ENCODE results near the gene HDAC4. TPM values are rescaled to one million over a fixed set of nuclear protein-coding genes. Genes with fewer than 3 reads are reported as not detected.

Gene HDAC4
- total RNA-seq, 1 experiment from 2014 or later, result 40.1 TPM

DNA sequence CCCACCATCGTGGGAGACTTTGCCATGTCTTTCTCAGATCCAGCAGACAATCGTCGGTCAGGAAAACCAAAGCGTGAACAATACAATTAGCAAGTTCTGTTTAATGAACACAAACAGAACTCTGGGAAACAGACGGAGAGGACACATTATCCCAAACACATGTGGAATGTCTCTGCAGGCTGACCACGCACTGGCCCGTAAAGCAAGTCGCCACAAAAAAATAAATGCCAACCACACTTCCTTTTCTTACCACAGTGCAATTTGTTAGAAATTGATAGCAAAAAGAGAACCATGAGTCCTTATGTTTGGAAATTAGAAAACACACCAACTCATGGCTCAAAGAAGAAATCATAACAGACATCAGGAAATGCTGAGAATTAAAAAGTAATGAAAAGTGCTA lies 342.1 kb downstream of the HDAC4 start:
- H3K9me3 ChIP-seq (ENCODE audit: control insufficient read depth, insufficient read depth, low read depth, low read length), result no peaks in the 10 kb centered on the region
- no peaks in the 10 kb centered on the region for H3K27me3 ChIP-seq (ENCODE audit: control insufficient read depth, insufficient read depth, low read length)
- no peak overlapping the region for H3K27ac ChIP-seq (ENCODE audit: low read length)
- TF ChIP-seq TCF7L2 (IDR thresholded peaks at IDR 0.05; ENCODE audit: low read depth, low read length), result no peak
- no peak for TF ChIP-seq REST (IDR thresholded peaks at IDR 0.05; ENCODE audit: insufficient read depth in 1 of 2, low read depth in 2 of 2, low read length in 1 of 2)
- no peak for TF ChIP-seq POLR2AphosphoS5 (IDR thresholded peaks at IDR 0.05; ENCODE audit: low read depth, low read length)
- TF ChIP-seq, protein P1, sequence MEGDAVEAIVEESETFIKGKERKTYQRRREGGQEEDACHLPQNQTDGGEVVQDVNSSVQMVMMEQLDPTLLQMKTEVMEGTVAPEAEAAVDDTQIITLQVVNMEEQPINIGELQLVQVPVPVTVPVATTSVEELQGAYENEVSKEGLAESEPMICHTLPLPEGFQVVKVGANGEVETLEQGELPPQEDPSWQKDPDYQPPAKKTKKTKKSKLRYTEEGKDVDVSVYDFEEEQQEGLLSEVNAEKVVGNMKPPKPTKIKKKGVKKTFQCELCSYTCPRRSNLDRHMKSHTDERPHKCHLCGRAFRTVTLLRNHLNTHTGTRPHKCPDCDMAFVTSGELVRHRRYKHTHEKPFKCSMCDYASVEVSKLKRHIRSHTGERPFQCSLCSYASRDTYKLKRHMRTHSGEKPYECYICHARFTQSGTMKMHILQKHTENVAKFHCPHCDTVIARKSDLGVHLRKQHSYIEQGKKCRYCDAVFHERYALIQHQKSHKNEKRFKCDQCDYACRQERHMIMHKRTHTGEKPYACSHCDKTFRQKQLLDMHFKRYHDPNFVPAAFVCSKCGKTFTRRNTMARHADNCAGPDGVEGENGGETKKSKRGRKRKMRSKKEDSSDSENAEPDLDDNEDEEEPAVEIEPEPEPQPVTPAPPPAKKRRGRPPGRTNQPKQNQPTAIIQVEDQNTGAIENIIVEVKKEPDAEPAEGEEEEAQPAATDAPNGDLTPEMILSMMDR (IDR thresholded peaks at IDR 0.05), result no peak
- TF ChIP-seq SIN3A (IDR thresholded peaks at IDR 0.05; ENCODE audit: borderline replicate concordance, insufficient read depth, low read depth, low read length), result no peak
- BruUV-seq (replicated peaks), result no TSS peak
- intact Hi-C loops (cut with micrococcal nuclease; ENCODE audit: unreplicated experiment) (no loop called here), in situ Hi-C loops (cut with HindIII; ENCODE audit: low pct_unique_long_range_greater_than_20kb, low sequenced_read_pairs) (no loop called here)
- H3K4me3 ChIP-seq (ENCODE audit: low read depth in 2 of 2, low read length in 2 of 2), result no peak overlapping the region
- POLR2A ChIA-PET, result no interaction called here
- H3K4me1 ChIP-seq (ENCODE audit: control insufficient read depth, insufficient read depth, low read length), result no peaks in the 10 kb centered on the region
- DNase-seq (ENCODE audit: low read depth, low spot score), result no peak
- CTCF ChIA-PET, result no interaction called here
- ATAC-seq, result no peak
- H3K36me3 ChIP-seq (ENCODE audit: control insufficient read depth, insufficient read depth, low read length), result no peaks in the 10 kb centered on the region

GRCh38 chr2:239057533-239057932 lies 343.3 kb downstream of the HDAC4 start:
- in situ Hi-C loops (cut with HindIII; ENCODE audit: low pct_unique_long_range_greater_than_20kb, low sequenced_read_pairs), result no loop called here

More at GRCh38 chr2:239057533-239057932, 343.3 kb downstream of the HDAC4 start:
- intact Hi-C loops (cut with micrococcal nuclease; ENCODE audit: unreplicated experiment), result no loop called here
- ChIA-PET POLR2A (no interaction called here), CTCF (interaction anchor here (0.7 kb wide), 1 partner anchor 208 kb away, joined by 4 read pairs; no protein-coding TSS in a partner anchor)
- Histone ChIP-seq H3K36me3 (ENCODE audit: control insufficient read depth, insufficient read depth, low read length) (no peaks in the 10 kb centered on the region), H3K4me3 (ENCODE audit: low read depth in 2 of 2, low read length in 2 of 2) (no peak overlapping the region), H3K27me3 (ENCODE audit: control insufficient read depth, insufficient read depth, low read length) (no peaks in the 10 kb centered on the region), H3K9me3 (ENCODE audit: control insufficient read depth, insufficient read depth, low read depth, low read length) (no peaks in the 10 kb centered on the region), H3K4me1 (ENCODE audit: control insufficient read depth, insufficient read depth, low read length) (no peaks in the 10 kb centered on the region), H3K27ac (ENCODE audit: low read length) (no peak overlapping the region)
- no peak for DNase-seq (ENCODE audit: low read depth, low spot score)
- BruUV-seq (replicated peaks), result no TSS peak
- no peak for TF ChIP-seq TCF7L2 (IDR thresholded peaks at IDR 0.05; ENCODE audit: low read depth, low read length)
- TF ChIP-seq POLR2AphosphoS5 (IDR thresholded peaks at IDR 0.05; ENCODE audit: low read depth, low read length), result no peak
- no peak for TF ChIP-seq SIN3A (IDR thresholded peaks at IDR 0.05; ENCODE audit: borderline replicate concordance, insufficient read depth, low read depth, low read length)
- TF ChIP-seq, protein P1 (IDR thresholded peaks at IDR 0.05), result no peak
- no peak for TF ChIP-seq REST (IDR thresholded peaks at IDR 0.05; ENCODE audit: insufficient read depth in 1 of 2, low read depth in 2 of 2, low read length in 1 of 2)
- ATAC-seq, result no peak
